GM06990 (cell line): ENCODE data around the gene FILIP1.

ENCODE experiments used
- DNase-seq: peaks from one replicate; pipeline ENCODE4 v3.0.0-alpha.2; 2011; ENCODE audit not compliant: insufficient read length; ENCODE audit errors: extremely low read depth
- H3K27me3 ChIP-seq: replicated peaks from 2 replicates; pipeline ENCODE4 v1.6.0; 2011; ENCODE audit warnings: low read length; ENCODE audit not compliant: control insufficient read depth, insufficient read depth
- H3K36me3 ChIP-seq: 2 replicates; pipeline ENCODE4 v1.5.1; 2011; ENCODE audit warnings: low read length; ENCODE audit not compliant: control insufficient read depth, insufficient read depth
- H3K4me3 ChIP-seq: replicated peaks from 2 replicates; pipeline ENCODE4 v1.5.1; 2011; ENCODE audit warnings: low read depth, mild to moderate bottlenecking, control low read depth, low read length
- CTCF ChIP-seq: IDR thresholded peaks from 2 replicates; pipeline ENCODE4 v1.5.1; 2011; ENCODE audit warnings: low read length, control low read depth, mild to moderate bottlenecking, inconsistent platforms; ENCODE audit not compliant: insufficient read depth, poor library complexity, severe bottlenecking

Gene FILIP1

DNA sequence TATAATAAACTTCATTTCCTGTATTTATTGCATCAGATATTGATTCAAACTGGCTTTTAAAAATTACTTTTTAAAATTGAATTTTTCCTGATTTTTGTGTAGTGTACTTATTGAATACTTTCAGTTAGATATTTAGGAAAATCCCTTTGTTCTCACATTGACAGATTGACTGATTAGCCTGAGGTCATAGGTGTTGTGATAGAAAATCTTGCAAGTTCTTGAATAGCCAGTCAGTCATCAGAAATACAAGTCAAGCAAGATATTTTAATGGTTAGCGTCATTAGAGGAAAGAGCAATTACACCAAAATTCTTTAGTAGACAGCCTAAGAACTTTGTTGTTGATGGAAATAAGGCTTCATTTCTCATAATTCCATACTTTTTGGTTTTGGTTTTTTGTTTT lies 205.6 kb downstream of the FILIP1 start:
- no peak for TF ChIP-seq CTCF
- Histone ChIP-seq H3K36me3 (no peaks in the 10 kb centered on the region), H3K4me3 (no peak overlapping the region), H3K27me3 (no peaks in the 10 kb centered on the region)
- no peak for DNase-seq

- TF ChIP-seq CTCF: no peak
- H3K27me3 ChIP-seq: no peaks in the 10 kb centered on the region
- H3K36me3 ChIP-seq: no peaks in the 10 kb centered on the region
- DNase-seq: no peak
- peak overlapping the region; percentile 100 for H3K4me3 ChIP-seq
Measured at GRCh38 chr6:75287424-75287823, 206.2 kb downstream of the FILIP1 start.

- H3K27me3 ChIP-seq: no peaks in the 10 kb centered on the region
- H3K4me3 ChIP-seq: peak overlapping the region; percentile 100
- no peak for DNase-seq
- no peaks in the 10 kb centered on the region for H3K36me3 ChIP-seq
- no peak for TF ChIP-seq CTCF
Measured at GRCh38 chr6:75286955-75287354, 206.6 kb downstream of the FILIP1 start.

GRCh38 chr6:75285283-75285639 lies 208.3 kb downstream of the FILIP1 start:
- peak overlapping the region; percentile 100 for H3K4me3 ChIP-seq
- H3K27me3 ChIP-seq: no peaks in the 10 kb centered on the region
- TF ChIP-seq CTCF: no peak
- peak; percentile 50 for DNase-seq
- H3K36me3 ChIP-seq: no peaks in the 10 kb centered on the region

- no peak for TF ChIP-seq CTCF
- DNase-seq: peak; percentile 96
- H3K4me3 ChIP-seq: peak within 1 kb of the TSS; percentile 100
- no peaks in the 10 kb centered on the region for H3K27me3 ChIP-seq
- no peaks in the 10 kb centered on the region for H3K36me3 ChIP-seq
Measured at GRCh38 chr6:75284632-75285282, 208.8 kb downstream of the FILIP1 start, which contains the start of gene TMEM30A. Gene TMEM30A, minus strand, starts transcription at chr6:75284792. Its CDS starts 154 bp downstream, at chr6:75284638.
